Measurements from ENCODE around the gene IQCF2. TPM values are rescaled to one million over a fixed set of nuclear protein-coding genes. Genes with fewer than 3 reads are reported as not detected.

The IQCF2 gene
- not detected for total RNA-seq
- not detected for polyA plus RNA-seq
- long read RNA-seq, donor 1: 0 reads
- long read RNA-seq, donor 2: 0 reads
- long read RNA-seq, donor 3: 0 reads
- long read RNA-seq, donor 4: 0 reads
- long read RNA-seq, donor 5: 0 reads
- long read RNA-seq, donor 6: 0 reads
- long read RNA-seq, donor 7: 0 reads
- long read RNA-seq, donor 8: 0 reads
- long read RNA-seq, donor 9: 0 reads
- long read RNA-seq, donor 10: 0 reads

GRCh38 chr3:51860703-51861665 is at the start of gene IQCF2:
Gene IQCF2, plus strand, starts transcription at chr3:51861615. Its CDS starts 52 bp downstream, at chr3:51861667.
- 76 to 86% (median 83%) methylated on average over 7 of the region's 7 CpGs for WGBS, 5 donors

GRCh38 chr3:51813539-51813938 is 47.9 kb upstream of the IQCF2 start:
- Histone ChIP-seq H3K9me3 (no peaks in the 10 kb centered on the region), H3K4me3 (no peak overlapping the region), H3K27me3 (peaks cover 0 to 13% (median 0%) of the 10 kb centered on the region in 3 donors), H3K36me3 (no peaks in the 10 kb centered on the region), H3K27ac (no peak overlapping the region), H3K4me1 (no peaks in the 10 kb centered on the region)
- TF ChIP-seq EP300 (IDR thresholded peaks at IDR 0.05) (no peak), POLR2AphosphoS5 (IDR thresholded peaks at IDR 0.05) (no peak), POLR2A (IDR thresholded peaks at IDR 0.05) (no peak), CTCF (IDR thresholded peaks at IDR 0.05) (no peak)
- 17 to 56% (median 37%) methylated on average over 4 to 6 of the region's 6 CpGs for WGBS, 5 donors
- intact Hi-C loops (cut with DNase I; ENCODE audit: low total_unique reads): no loop called here
- DNase-seq: peak; percentile 30 to 52

More at GRCh38 chr3:51860703-51861665, at the start of gene IQCF2:
- Histone ChIP-seq H3K4me1 (no peaks in the 10 kb centered on the region), H3K27me3 (peaks cover 0 to 6% (median 5%) of the 10 kb centered on the region in 3 donors), H3K36me3 (no peaks in the 10 kb centered on the region), H3K4me3 (no peak within 1 kb of the TSS), H3K9me3 (no peaks in the 10 kb centered on the region), H3K27ac (no peak within 1 kb of the TSS)
- TF ChIP-seq EP300 (IDR thresholded peaks at IDR 0.05) (no peak), POLR2A (IDR thresholded peaks at IDR 0.05) (no peak), POLR2AphosphoS5 (IDR thresholded peaks at IDR 0.05) (no peak), CTCF (IDR thresholded peaks at IDR 0.05) (no peak)
- intact Hi-C loops (cut with DNase I; ENCODE audit: low total_unique reads): no loop called here
- no peak for DNase-seq

- Histone ChIP-seq H3K9me3 (no peaks in the 10 kb centered on the region), H3K36me3 (no peaks in the 10 kb centered on the region), H3K4me3 (no peak overlapping the region), H3K27me3 (peaks cover 0 to 18% (median 0%) of the 10 kb centered on the region in 3 donors), H3K27ac (no peak overlapping the region), H3K4me1 (no peaks in the 10 kb centered on the region)
- WGBS, 5 donors: 85 to 100% (median 93%) methylated on average over 3 of the region's 3 CpGs
- DNase-seq: no peak
- intact Hi-C loops (cut with DNase I; ENCODE audit: low total_unique reads): no loop called here
- TF ChIP-seq POLR2A (IDR thresholded peaks at IDR 0.05): no peak
- TF ChIP-seq POLR2AphosphoS5 (IDR thresholded peaks at IDR 0.05): no peak
- no peak for TF ChIP-seq EP300 (IDR thresholded peaks at IDR 0.05)
- TF ChIP-seq CTCF (IDR thresholded peaks at IDR 0.05): no peak
These were observed 47.4 kb upstream of the IQCF2 start for GRCh38 chr3:51814034-51814433.

GRCh38 chr3:51815614-51816013 is 45.8 kb upstream of the IQCF2 start:
- peaks cover 0 to 29% (median 0%) of the 10 kb centered on the region in 3 donors for H3K27me3 ChIP-seq
- no peaks in the 10 kb centered on the region for H3K4me1 ChIP-seq
- no peak for TF ChIP-seq POLR2A (IDR thresholded peaks at IDR 0.05)
- no peak for TF ChIP-seq CTCF (IDR thresholded peaks at IDR 0.05)
- TF ChIP-seq POLR2AphosphoS5 (IDR thresholded peaks at IDR 0.05): no peak
- no peak for TF ChIP-seq EP300 (IDR thresholded peaks at IDR 0.05)
- 36 to 58% (median 54%) methylated on average over 4 of the region's 4 CpGs for WGBS, 5 donors
- H3K9me3 ChIP-seq: no peaks in the 10 kb centered on the region
- H3K36me3 ChIP-seq: no peaks in the 10 kb centered on the region
- H3K27ac ChIP-seq: no peak overlapping the region
- DNase-seq: no peak
- intact Hi-C loops (cut with DNase I; ENCODE audit: low total_unique reads): no loop called here
- H3K4me3 ChIP-seq: no peak overlapping the region
